Left ventricle myocardium inferior (tissue), 1 donor: ENCODE results near the gene SOHLH1. TPM values are rescaled to one million over a fixed set of nuclear protein-coding genes. Genes with fewer than 3 reads are reported as not detected.

ENCODE experiments used
- DNase-seq: peaks from one replicate; pipeline ENCODE4 v3.0.0-alpha.2; 2020
- H3K27ac ChIP-seq: fragments of 200-600 bp; replicated peaks from 2 replicates; pipeline ENCODE4 v1.8.0; 2021
- H3K27me3 ChIP-seq: fragments of 200-600 bp; 2 replicates; pipeline ENCODE4 v1.8.0; 2021; ENCODE audit warnings: low read depth
- H3K36me3 ChIP-seq: fragments of 200-600 bp; 2 replicates; pipeline ENCODE4 v1.8.0; 2021
- H3K4me1 ChIP-seq: fragments of 200-600 bp; 2 replicates; pipeline ENCODE4 v1.8.0; 2021
- H3K4me3 ChIP-seq: fragments of 200-600 bp; 2 replicates; pipeline ENCODE4 v1.8.0; 2021; ENCODE audit warnings: mild to moderate bottlenecking, moderate library complexity
- H3K9me3 ChIP-seq: fragments of 200-600 bp; replicated peaks from 2 replicates; pipeline ENCODE4 v1.8.0; 2021
- CTCF ChIP-seq: fragments of 200-600 bp; IDR thresholded peaks from 2 replicates; pipeline ENCODE4 v1.8.0; 2021; ENCODE audit warnings: antibody characterized with exemption, mild to moderate bottlenecking, borderline replicate concordance
- intact Hi-C: fragments of 100-400 bp; cut with micrococcal nuclease; formaldehyde crosslinking; loops from one replicate; pipeline ENCODE4 v1.11.0; 2022
- long read RNA-seq: library from polyadenylated mRNA; unstranded; transcript quantifications from one replicate; pipeline ENCODE4 v2.0.0, GENCODE V29; 2021
- total RNA-seq: library from RNA; stranded (reverse); fragmentation: NEBNext Ultra II Directional; extraction: Animal tissue kit (Norgen Biotek cat#: 25700); gene quantifications from one replicate; pipeline ENCODE4 v1.2.1, GENCODE V29; 2021
- donor health status: DM: no; HTN: yes; CAD: no; lungs with severe emphysema.

SOHLH1 gene
- not detected for total RNA-seq
- long read RNA-seq = 0 reads

- TF ChIP-seq CTCF = no peak
- no peak for DNase-seq
- no peaks in the 10 kb centered on the region for H3K9me3 ChIP-seq
- H3K36me3 ChIP-seq = no peaks in the 10 kb centered on the region
- H3K27ac ChIP-seq = no peak within 1 kb of the TSS
- peaks cover 15% of the 10 kb centered on the region for H3K4me1 ChIP-seq
- H3K27me3 ChIP-seq = peaks cover 75% of the 10 kb centered on the region
- H3K4me3 ChIP-seq = no peak within 1 kb of the TSS
- intact Hi-C loops = no loop called here
Measured at GRCh38 chr9:135699440-135699839, at the start of gene SOHLH1. Gene SOHLH1 (minus strand): TSS chr9:135699481. CDS start chr9:135699467, 14 bp downstream.

DNA sequence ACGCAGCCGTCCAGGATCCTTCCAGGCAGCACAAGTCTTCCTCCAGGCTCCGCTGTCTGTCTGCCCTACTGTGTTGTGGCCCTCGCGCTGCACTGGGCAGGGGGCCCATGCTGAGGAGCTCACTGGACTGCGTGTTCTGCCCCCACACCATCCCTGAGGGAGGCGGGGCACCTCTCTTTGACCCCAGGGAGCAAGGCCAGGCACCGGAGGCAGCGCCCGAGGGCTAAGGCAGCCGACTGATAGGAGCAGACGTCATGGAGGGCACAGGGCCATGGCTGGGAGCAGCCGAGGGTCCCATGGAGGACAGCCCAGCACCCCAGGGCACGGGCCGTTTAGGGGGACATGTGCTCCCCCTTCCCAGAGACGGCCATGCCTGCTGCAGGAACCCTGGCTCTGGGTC lies 49.4 kb upstream of the SOHLH1 start:
- intact Hi-C loops = no loop called here
- Histone ChIP-seq H3K36me3 (no peaks in the 10 kb centered on the region), H3K27me3 (peaks cover 44% of the 10 kb centered on the region), H3K27ac (no peak overlapping the region), H3K4me1 (peaks cover 12% of the 10 kb centered on the region), H3K4me3 (no peak overlapping the region), H3K9me3 (no peaks in the 10 kb centered on the region)
- no peak for DNase-seq
- no peak for TF ChIP-seq CTCF

DNA sequence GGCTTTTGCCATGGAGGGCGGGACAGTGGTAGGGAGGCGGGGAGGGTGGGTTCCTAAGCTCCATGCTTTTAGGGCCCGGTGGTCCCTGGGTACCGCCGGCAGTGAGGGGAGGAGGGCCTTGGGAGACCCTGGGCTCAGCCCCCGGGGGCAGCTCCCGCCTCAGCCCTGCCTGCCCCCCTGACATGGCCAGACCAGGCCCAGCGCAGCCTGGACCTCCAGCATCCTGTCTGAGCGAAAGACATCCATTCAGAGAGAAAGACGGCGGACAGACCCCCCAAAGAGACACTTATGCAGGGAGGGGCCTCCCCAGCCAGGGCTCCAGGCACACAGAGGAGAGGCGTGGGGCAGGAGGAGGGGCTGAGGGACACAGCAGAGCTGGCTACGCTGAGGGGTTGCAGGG lies 48.0 kb upstream of the SOHLH1 start:
- no peak for DNase-seq
- no peak overlapping the region for H3K4me3 ChIP-seq
- H3K27me3 ChIP-seq = peaks cover 44% of the 10 kb centered on the region
- intact Hi-C loops = no loop called here
- H3K27ac ChIP-seq = no peak overlapping the region
- H3K4me1 ChIP-seq = peaks cover 16% of the 10 kb centered on the region
- no peak for TF ChIP-seq CTCF
- H3K36me3 ChIP-seq = no peaks in the 10 kb centered on the region
- H3K9me3 ChIP-seq = no peaks in the 10 kb centered on the region

- H3K4me3 ChIP-seq = no peak overlapping the region
- no peak for TF ChIP-seq CTCF
- intact Hi-C loops = no loop called here
- no peaks in the 10 kb centered on the region for H3K36me3 ChIP-seq
- H3K27ac ChIP-seq = no peak overlapping the region
- H3K9me3 ChIP-seq = no peaks in the 10 kb centered on the region
- DNase-seq = no peak
- peaks cover 44% of the 10 kb centered on the region for H3K27me3 ChIP-seq
- H3K4me1 ChIP-seq = peaks cover 16% of the 10 kb centered on the region
Measured at GRCh38 chr9:135746565-135746964, 47.3 kb upstream of the SOHLH1 start.

- no peaks in the 10 kb centered on the region for H3K9me3 ChIP-seq
- H3K4me1 ChIP-seq = peaks cover 16% of the 10 kb centered on the region
- no peak for TF ChIP-seq CTCF
- intact Hi-C loops = no loop called here
- H3K27ac ChIP-seq = no peak overlapping the region
- no peak for DNase-seq
- no peaks in the 10 kb centered on the region for H3K36me3 ChIP-seq
- H3K4me3 ChIP-seq = no peak overlapping the region
- peaks cover 43% of the 10 kb centered on the region for H3K27me3 ChIP-seq
Measured at GRCh38 chr9:135745686-135746324, 46.5 kb upstream of the SOHLH1 start.
